Nephron progenitor cell (in vitro differentiated cells): ENCODE data around the gene LRRC55.

Source experiments
- DNase-seq: peaks from one replicate; pipeline ENCODE4 v3.0.0; 2021
- H3K27ac Mint-ChIP-seq: 2 replicates; pipeline ENCODE4 v1.8.0; 2021; ENCODE audit warnings: mild to moderate bottlenecking, moderate library complexity, mixed read lengths
- H3K27me3 Mint-ChIP-seq: 2 replicates; pipeline ENCODE4 v1.8.0; 2021; ENCODE audit warnings: mild to moderate bottlenecking, low read depth, mixed read lengths; ENCODE audit not compliant: poor library complexity
- H3K36me3 Mint-ChIP-seq: 2 replicates; pipeline ENCODE4 v1.8.0; 2021; ENCODE audit warnings: low read depth, mixed read lengths
- H3K4me1 Mint-ChIP-seq: 2 replicates; pipeline ENCODE4 v1.8.0; 2021; ENCODE audit warnings: mixed read lengths
- H3K4me3 Mint-ChIP-seq: 2 replicates; pipeline ENCODE4 v1.8.0; 2021; ENCODE audit warnings: mild to moderate bottlenecking, moderate library complexity, mixed read lengths
- H3K9me3 Mint-ChIP-seq: 2 replicates; pipeline ENCODE4 v1.8.0; 2021; ENCODE audit warnings: mild to moderate bottlenecking, moderate library complexity, mixed read lengths
- CTCF ChIP-seq: fragments of 200-600 bp; sonication (generic); IDR thresholded peaks from 2 replicates; pipeline ENCODE4 v1.5.0; 2021; ENCODE audit warnings: antibody characterized with exemption

The LRRC55 gene

GRCh38 chr11:57157624-57158023, 24.1 kb upstream of the LRRC55 start:
- H3K4me3 Mint-ChIP-seq, result no peak overlapping the region
- no peaks in the 10 kb centered on the region for H3K9me3 Mint-ChIP-seq
- H3K27me3 Mint-ChIP-seq, result no peaks in the 10 kb centered on the region
- no peak for TF ChIP-seq CTCF
- no peaks in the 10 kb centered on the region for H3K36me3 Mint-ChIP-seq
- peak overlapping the region; percentile 34 for H3K27ac Mint-ChIP-seq
- DNase-seq, result no peak
- H3K4me1 Mint-ChIP-seq, result peaks cover 41% of the 10 kb centered on the region

GRCh38 chr11:57158180-57158579, 23.6 kb upstream of the LRRC55 start:
- Mint-ChIP-seq H3K27ac (no peak overlapping the region), H3K4me1 (peaks cover 41% of the 10 kb centered on the region), H3K9me3 (no peaks in the 10 kb centered on the region), H3K27me3 (peaks cover 4% of the 10 kb centered on the region), H3K4me3 (no peak overlapping the region), H3K36me3 (no peaks in the 10 kb centered on the region)
- TF ChIP-seq CTCF, result no peak
- DNase-seq, result no peak

GRCh38 chr11:57158599-57158998, 23.2 kb upstream of the LRRC55 start:
- peaks cover 4% of the 10 kb centered on the region for H3K27me3 Mint-ChIP-seq
- H3K9me3 Mint-ChIP-seq, result no peaks in the 10 kb centered on the region
- no peak for TF ChIP-seq CTCF
- DNase-seq, result no peak
- H3K27ac Mint-ChIP-seq, result no peak overlapping the region
- H3K4me3 Mint-ChIP-seq, result no peak overlapping the region
- no peaks in the 10 kb centered on the region for H3K36me3 Mint-ChIP-seq
- peaks cover 41% of the 10 kb centered on the region for H3K4me1 Mint-ChIP-seq

- no peak for DNase-seq
- Mint-ChIP-seq H3K27ac (no peak overlapping the region), H3K9me3 (no peaks in the 10 kb centered on the region), H3K4me1 (peaks cover 44% of the 10 kb centered on the region), H3K4me3 (no peak overlapping the region), H3K36me3 (no peaks in the 10 kb centered on the region), H3K27me3 (peaks cover 7% of the 10 kb centered on the region)
- no peak for TF ChIP-seq CTCF
Observed at GRCh38 chr11:57160665-57161064, 21.1 kb upstream of the LRRC55 start.

- Mint-ChIP-seq H3K4me1 (peaks cover 37% of the 10 kb centered on the region), H3K27ac (peak overlapping the region; percentile 26), H3K9me3 (no peaks in the 10 kb centered on the region), H3K27me3 (peaks cover 10% of the 10 kb centered on the region), H3K4me3 (no peak overlapping the region), H3K36me3 (no peaks in the 10 kb centered on the region)
- TF ChIP-seq CTCF, result no peak
- DNase-seq, result no peak
Observed at GRCh38 chr11:57161351-57161750, 20.4 kb upstream of the LRRC55 start.

- Mint-ChIP-seq H3K4me1 (peaks cover 33% of the 10 kb centered on the region), H3K27ac (peak overlapping the region; percentile 15), H3K9me3 (no peaks in the 10 kb centered on the region), H3K27me3 (peaks cover 10% of the 10 kb centered on the region), H3K36me3 (no peaks in the 10 kb centered on the region), H3K4me3 (no peak overlapping the region)
- no peak for DNase-seq
- TF ChIP-seq CTCF, result no peak
Observed at GRCh38 chr11:57162179-57162898, 19.4 kb upstream of the LRRC55 start.
